ENCODE data around the gene KCNF1. TPM values are rescaled to one million over a fixed set of nuclear protein-coding genes. Genes with fewer than 3 reads are reported as not detected.

KCNF1 gene
- total RNA-seq, 1 donor from 2014 or later: 3.1 TPM

DNA sequence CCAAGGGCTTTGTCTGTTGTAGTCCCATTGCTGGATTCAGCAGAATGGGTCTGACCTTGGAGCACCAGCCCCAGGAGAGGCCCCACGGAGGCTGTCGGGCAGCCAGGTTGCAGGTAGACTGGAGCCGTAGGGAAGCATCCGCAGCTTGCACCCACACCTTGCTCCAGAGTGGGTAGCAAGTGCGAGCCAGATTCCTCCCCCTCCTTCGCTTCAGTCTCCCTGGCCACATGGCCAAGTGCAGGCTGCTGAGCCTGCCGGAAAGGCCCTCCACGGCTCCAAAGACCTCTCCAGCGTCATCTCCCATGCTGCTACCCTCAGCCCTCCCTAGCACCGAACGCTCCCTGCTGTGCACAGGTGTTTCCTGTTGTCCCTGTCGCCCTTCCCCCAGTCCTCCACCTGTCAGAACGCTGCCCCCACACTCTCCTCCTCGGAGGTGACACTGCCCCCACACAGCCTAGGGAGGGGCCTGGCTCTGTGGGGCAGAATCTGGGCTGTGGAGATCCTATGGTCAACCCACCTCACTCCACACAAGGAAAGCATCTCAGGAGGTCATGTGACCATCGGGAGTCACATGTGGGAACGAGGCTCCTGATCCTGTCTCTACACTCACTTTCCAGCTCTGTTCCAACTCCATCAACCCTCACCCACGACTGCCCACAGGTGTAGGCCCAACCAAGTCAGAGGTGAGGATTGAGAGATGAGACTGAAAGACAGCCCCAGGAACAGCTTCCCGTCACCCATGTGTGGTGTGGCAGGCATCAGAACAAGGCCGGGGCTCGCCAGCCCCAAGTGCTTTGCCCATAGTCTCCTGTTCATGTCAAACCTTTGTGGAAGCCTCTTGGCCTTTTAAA is 8.3 kb downstream of the KCNF1 start:
- TF ChIP-seq, protein P1, sequence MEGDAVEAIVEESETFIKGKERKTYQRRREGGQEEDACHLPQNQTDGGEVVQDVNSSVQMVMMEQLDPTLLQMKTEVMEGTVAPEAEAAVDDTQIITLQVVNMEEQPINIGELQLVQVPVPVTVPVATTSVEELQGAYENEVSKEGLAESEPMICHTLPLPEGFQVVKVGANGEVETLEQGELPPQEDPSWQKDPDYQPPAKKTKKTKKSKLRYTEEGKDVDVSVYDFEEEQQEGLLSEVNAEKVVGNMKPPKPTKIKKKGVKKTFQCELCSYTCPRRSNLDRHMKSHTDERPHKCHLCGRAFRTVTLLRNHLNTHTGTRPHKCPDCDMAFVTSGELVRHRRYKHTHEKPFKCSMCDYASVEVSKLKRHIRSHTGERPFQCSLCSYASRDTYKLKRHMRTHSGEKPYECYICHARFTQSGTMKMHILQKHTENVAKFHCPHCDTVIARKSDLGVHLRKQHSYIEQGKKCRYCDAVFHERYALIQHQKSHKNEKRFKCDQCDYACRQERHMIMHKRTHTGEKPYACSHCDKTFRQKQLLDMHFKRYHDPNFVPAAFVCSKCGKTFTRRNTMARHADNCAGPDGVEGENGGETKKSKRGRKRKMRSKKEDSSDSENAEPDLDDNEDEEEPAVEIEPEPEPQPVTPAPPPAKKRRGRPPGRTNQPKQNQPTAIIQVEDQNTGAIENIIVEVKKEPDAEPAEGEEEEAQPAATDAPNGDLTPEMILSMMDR (IDR thresholded peaks at IDR 0.05; ENCODE audit: insufficient read depth, low read length, poor library complexity, severe bottlenecking): no peak
- Histone ChIP-seq H3K4me3 (ENCODE audit: low read depth, low read length) (no peak overlapping the region), H3K27me3 (ENCODE audit: control insufficient read depth, insufficient read depth, low read length) (peaks cover 28% of the 10 kb centered on the region), H3K36me3 (ENCODE audit: control insufficient read depth, insufficient read depth, low read length) (no peaks in the 10 kb centered on the region)
- DNase-seq (ENCODE audit: low read depth): no peak

DNA sequence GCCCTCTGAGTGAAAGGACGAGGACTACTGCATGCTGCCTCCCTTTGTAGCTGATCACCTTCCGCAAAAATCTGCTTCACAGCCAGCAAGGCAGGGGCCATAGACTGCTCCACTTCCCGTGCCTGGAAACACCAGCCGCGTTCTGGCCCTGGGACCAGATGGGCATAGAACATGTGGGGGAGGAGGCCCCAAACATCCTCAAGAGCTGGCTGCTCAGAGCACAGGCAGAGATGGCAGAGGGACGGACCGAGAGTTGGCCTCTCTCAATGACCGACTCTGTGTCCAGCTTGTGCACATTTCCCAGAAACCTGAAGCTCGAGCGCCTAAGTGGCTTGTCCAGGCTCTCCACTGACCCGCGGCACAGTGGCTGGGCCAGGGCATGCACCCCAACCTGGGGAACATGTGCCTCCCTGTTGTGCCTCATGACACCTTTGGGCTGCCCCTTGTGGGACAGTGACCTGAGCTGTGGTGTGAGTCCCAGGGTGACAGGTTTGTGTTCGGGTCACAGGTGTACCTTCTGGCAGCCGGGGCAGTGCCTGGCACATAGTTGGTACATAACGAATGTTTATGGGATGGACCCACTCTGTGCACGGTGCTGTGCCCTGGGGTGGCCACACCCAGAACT is 9.1 kb downstream of the KCNF1 start:
- Histone ChIP-seq H3K36me3 (ENCODE audit: control insufficient read depth, insufficient read depth, low read length) (no peaks in the 10 kb centered on the region), H3K27me3 (ENCODE audit: control insufficient read depth, insufficient read depth, low read length) (peaks cover 28% of the 10 kb centered on the region), H3K4me3 (ENCODE audit: low read depth, low read length) (no peak overlapping the region)
- TF ChIP-seq, protein P1 (IDR thresholded peaks at IDR 0.05; ENCODE audit: insufficient read depth, low read length, poor library complexity, severe bottlenecking): no peak
- no peak for DNase-seq (ENCODE audit: low read depth)

DNA sequence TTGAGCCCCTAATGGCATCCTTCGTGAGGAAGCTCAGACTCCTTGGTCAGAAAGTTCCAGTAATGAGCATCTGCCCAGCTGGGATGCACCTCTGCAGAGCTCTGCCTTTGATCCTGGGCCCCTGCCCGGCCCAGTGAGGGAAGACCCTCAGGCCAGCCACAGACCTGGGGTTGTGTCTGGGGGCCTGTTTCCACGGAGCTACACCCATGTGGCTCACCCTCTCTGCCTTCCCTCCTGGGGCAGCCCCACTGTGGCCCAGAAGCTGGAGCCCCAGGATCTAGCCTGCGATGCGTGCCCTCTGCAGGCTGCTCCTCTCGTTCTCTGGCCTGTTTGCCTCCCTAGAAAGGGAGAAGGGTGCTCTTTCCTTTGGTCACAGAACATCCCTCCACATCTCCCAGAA is 9.8 kb downstream of the KCNF1 start:
- no peaks in the 10 kb centered on the region for H3K36me3 ChIP-seq (ENCODE audit: control insufficient read depth, insufficient read depth, low read length)
- DNase-seq (ENCODE audit: low read depth): no peak
- TF ChIP-seq, protein P1 (IDR thresholded peaks at IDR 0.05; ENCODE audit: insufficient read depth, low read length, poor library complexity, severe bottlenecking): no peak
- no peak overlapping the region for H3K4me3 ChIP-seq (ENCODE audit: low read depth, low read length)
- peaks cover 27% of the 10 kb centered on the region for H3K27me3 ChIP-seq (ENCODE audit: control insufficient read depth, insufficient read depth, low read length)

DNA sequence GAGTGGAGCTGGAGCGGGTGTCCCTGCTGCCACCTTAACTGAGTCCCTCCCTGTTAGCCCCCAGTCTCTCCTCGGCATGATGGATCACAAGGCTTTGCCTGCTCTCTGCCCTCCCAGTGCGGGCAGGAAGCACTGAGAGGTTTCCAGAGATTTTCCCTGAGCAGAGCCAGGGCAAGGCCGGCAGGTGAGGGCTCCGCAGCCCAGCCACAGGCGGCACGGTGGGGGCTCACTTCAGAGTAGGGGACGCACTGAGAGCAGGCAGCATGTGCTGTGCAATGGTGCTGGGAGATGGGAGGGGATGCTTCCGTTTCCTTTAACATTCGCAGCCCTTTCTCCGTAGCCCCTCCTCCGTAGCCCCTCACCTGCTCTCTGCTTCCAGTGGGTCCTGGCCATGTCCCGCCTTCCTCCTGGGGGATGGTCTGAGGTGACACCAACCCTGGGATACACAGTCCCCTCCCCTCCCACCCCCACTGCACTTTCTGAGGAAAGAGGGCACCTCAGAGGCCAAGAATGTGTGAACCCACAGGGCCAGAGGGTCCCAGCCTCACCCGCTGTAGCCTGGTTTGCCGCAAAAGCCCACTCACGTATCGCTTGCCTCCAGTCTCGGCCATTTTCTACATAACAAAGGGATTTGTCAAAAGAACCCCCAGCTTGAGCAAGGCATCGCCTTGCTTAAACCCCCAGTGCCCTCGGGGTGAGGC is 10.7 kb downstream of the KCNF1 start:
- H3K36me3 ChIP-seq (ENCODE audit: control insufficient read depth, insufficient read depth, low read length): no peaks in the 10 kb centered on the region
- H3K4me3 ChIP-seq (ENCODE audit: low read depth, low read length): no peak overlapping the region
- TF ChIP-seq, protein P1 (IDR thresholded peaks at IDR 0.05; ENCODE audit: insufficient read depth, low read length, poor library complexity, severe bottlenecking): no peak
- no peak for DNase-seq (ENCODE audit: low read depth)
- peaks cover 25% of the 10 kb centered on the region for H3K27me3 ChIP-seq (ENCODE audit: control insufficient read depth, insufficient read depth, low read length)

DNA sequence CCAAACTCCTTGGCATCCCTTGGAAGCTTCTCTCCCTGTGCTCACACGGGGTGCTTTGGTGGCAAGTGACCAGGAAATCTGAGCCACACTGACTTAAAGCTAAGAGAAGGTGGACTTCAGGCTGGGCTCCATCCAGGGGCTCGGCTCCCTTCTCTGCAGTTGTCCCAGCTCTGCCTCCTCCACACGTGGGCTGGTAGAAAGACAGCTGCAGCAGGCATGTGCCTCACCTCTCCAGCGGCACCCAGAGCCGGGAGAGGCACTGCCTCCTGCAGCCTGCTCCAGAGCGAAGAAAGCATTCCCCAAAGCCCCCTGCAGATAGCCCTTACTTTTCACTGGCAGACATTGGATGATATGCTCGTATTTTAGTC is 11.3 kb downstream of the KCNF1 start:
- Histone ChIP-seq H3K4me3 (ENCODE audit: low read depth, low read length) (no peak overlapping the region), H3K36me3 (ENCODE audit: control insufficient read depth, insufficient read depth, low read length) (no peaks in the 10 kb centered on the region), H3K27me3 (ENCODE audit: control insufficient read depth, insufficient read depth, low read length) (peaks cover 25% of the 10 kb centered on the region)
- TF ChIP-seq, protein P1 (IDR thresholded peaks at IDR 0.05; ENCODE audit: insufficient read depth, low read length, poor library complexity, severe bottlenecking): no peak
- DNase-seq (ENCODE audit: low read depth): no peak

All from kidney epithelial cell (primary cell).